Immature natural killer cell (primary cell): ENCODE measurements around the gene SERPING1. TPM values are rescaled to one million over a fixed set of nuclear protein-coding genes. Genes with fewer than 3 reads are reported as not detected.

ENCODE experiments used
- DNase-seq, 3 donors: peaks; one replicate each; pipeline ENCODE4 v3.0.0; 2022; ENCODE audit warnings: mixed read lengths in 1 of 3
- H3K27ac Mint-ChIP-seq, 6 donors: one replicate each; pipeline ENCODE4 v1.8.0; 2020; ENCODE audit warnings: mixed read lengths in 6 of 6, mild to moderate bottlenecking in 5 of 6, inconsistent platforms in 4 of 6, moderate library complexity in 3 of 6
- H3K27me3 Mint-ChIP-seq, 3 donors: one replicate each; pipeline ENCODE4 v1.8.0; 2020 to 2021; ENCODE audit warnings: low read depth in 3 of 3, mild to moderate bottlenecking in 3 of 3, mixed read lengths in 3 of 3, moderate library complexity in 3 of 3, inconsistent platforms in 1 of 3
- H3K36me3 Mint-ChIP-seq, 3 donors: one replicate each; pipeline ENCODE4 v1.8.0; 2020; ENCODE audit warnings: mixed read lengths in 3 of 3, inconsistent platforms in 2 of 3, mild to moderate bottlenecking in 2 of 3
- H3K4me1 Mint-ChIP-seq, 2 donors: one replicate each; pipeline ENCODE4 v1.8.0; 2020; ENCODE audit warnings: inconsistent platforms in 2 of 2, mild to moderate bottlenecking in 2 of 2, mixed read lengths in 2 of 2, moderate library complexity in 1 of 2
- H3K4me3 Mint-ChIP-seq, 5 donors: one replicate each; pipeline ENCODE4 v1.8.0; 2020; ENCODE audit warnings: mild to moderate bottlenecking in 5 of 5, mixed read lengths in 5 of 5, inconsistent platforms in 3 of 5, moderate library complexity in 3 of 5
- H3K9me3 Mint-ChIP-seq, 6 donors: one replicate each; pipeline ENCODE4 v1.8.0; 2020; ENCODE audit warnings: mild to moderate bottlenecking in 6 of 6, mixed read lengths in 6 of 6, inconsistent platforms in 4 of 6, moderate library complexity in 3 of 6
- polyA plus RNA-seq, 3 donors: library from polyadenylated mRNA; unstranded; fragments of 300-500 nt; fragmentation: Illumina TruSeq; gene quantifications; one replicate each; pipeline ENCODE4 v1.2.3, GENCODE V29; 2021

The SERPING1 gene
- polyA plus RNA-seq, 3 donors from 2014 or later = 0.71 TPM; not detected in 2

GRCh38 chr11:57568330-57568766 is 29.1 kb upstream of the SERPING1 start:
- Mint-ChIP-seq H3K4me1 (peaks cover 40 to 47% of the 10 kb centered on the region in 2 donors), H3K36me3 (peaks cover 0 to 4% (median 0%) of the 10 kb centered on the region in 3 donors), H3K27ac (peak overlapping the region; percentile 96 to 99 (median 98)), H3K4me3 (peak overlapping the region; percentile 98 to 100 (median 99)), H3K9me3 (no peaks in the 10 kb centered on the region), H3K27me3 (peaks cover 4 to 9% (median 4%) of the 10 kb centered on the region in 3 donors)
- DNase-seq = peak; percentile 80 to 85 (median 82)

- H3K4me3 Mint-ChIP-seq = no peak overlapping the region
- H3K27me3 Mint-ChIP-seq = peaks cover 2 to 9% (median 7%) of the 10 kb centered on the region in 3 donors
- no peak overlapping the region for H3K27ac Mint-ChIP-seq
- H3K9me3 Mint-ChIP-seq = no peaks in the 10 kb centered on the region
- DNase-seq = no peak
- H3K4me1 Mint-ChIP-seq = peaks cover 12 to 14% of the 10 kb centered on the region in 2 donors
- no peaks in the 10 kb centered on the region for H3K36me3 Mint-ChIP-seq
Measured at GRCh38 chr11:57571606-57572005, 25.9 kb upstream of the SERPING1 start.

- H3K27me3 Mint-ChIP-seq = peaks cover 0 to 3% (median 0%) of the 10 kb centered on the region in 3 donors
- H3K4me1 Mint-ChIP-seq = no peaks in the 10 kb centered on the region
- no peak overlapping the region for H3K4me3 Mint-ChIP-seq
- no peaks in the 10 kb centered on the region for H3K36me3 Mint-ChIP-seq
- no peak for DNase-seq
- H3K27ac Mint-ChIP-seq = no peak overlapping the region
- no peaks in the 10 kb centered on the region for H3K9me3 Mint-ChIP-seq
Measured at GRCh38 chr11:57574061-57574460, 23.4 kb upstream of the SERPING1 start.

- no peaks in the 10 kb centered on the region for H3K36me3 Mint-ChIP-seq
- H3K4me1 Mint-ChIP-seq = peaks cover 0 to 15% of the 10 kb centered on the region in 2 donors
- no peak overlapping the region for H3K4me3 Mint-ChIP-seq
- no peak for DNase-seq
- H3K27me3 Mint-ChIP-seq = peaks cover 0 to 2% (median 0%) of the 10 kb centered on the region in 3 donors
- no peak overlapping the region for H3K27ac Mint-ChIP-seq
- no peaks in the 10 kb centered on the region for H3K9me3 Mint-ChIP-seq
Measured at GRCh38 chr11:57584341-57584740, 13.1 kb upstream of the SERPING1 start.

GRCh38 chr11:57585301-57585700 is 12.2 kb upstream of the SERPING1 start:
- Mint-ChIP-seq H3K4me3 (no peak overlapping the region), H3K27ac (no peak overlapping the region), H3K36me3 (no peaks in the 10 kb centered on the region), H3K27me3 (peaks cover 0 to 2% (median 0%) of the 10 kb centered on the region in 3 donors), H3K9me3 (no peaks in the 10 kb centered on the region), H3K4me1 (peaks cover 0 to 15% of the 10 kb centered on the region in 2 donors)
- DNase-seq = no peak

GRCh38 chr11:57586711-57587245 is 10.7 kb upstream of the SERPING1 start:
- H3K27me3 Mint-ChIP-seq = peaks cover 0 to 6% (median 0%) of the 10 kb centered on the region in 3 donors
- DNase-seq = no peak
- H3K4me3 Mint-ChIP-seq = no peak overlapping the region
- H3K9me3 Mint-ChIP-seq = no peaks in the 10 kb centered on the region
- H3K4me1 Mint-ChIP-seq = peaks cover 0 to 15% of the 10 kb centered on the region in 2 donors
- no peaks in the 10 kb centered on the region for H3K36me3 Mint-ChIP-seq
- no peak overlapping the region for H3K27ac Mint-ChIP-seq

GRCh38 chr11:57588046-57588710 is 9.3 kb upstream of the SERPING1 start:
- DNase-seq = no peak
- H3K36me3 Mint-ChIP-seq = no peaks in the 10 kb centered on the region
- no peaks in the 10 kb centered on the region for H3K9me3 Mint-ChIP-seq
- peaks cover 0 to 15% of the 10 kb centered on the region in 2 donors for H3K4me1 Mint-ChIP-seq
- H3K4me3 Mint-ChIP-seq = no peak overlapping the region
- peaks cover 0 to 7% (median 4%) of the 10 kb centered on the region in 3 donors for H3K27me3 Mint-ChIP-seq
- no peak overlapping the region for H3K27ac Mint-ChIP-seq

- Mint-ChIP-seq H3K36me3 (no peaks in the 10 kb centered on the region), H3K4me3 (no peak overlapping the region), H3K9me3 (no peaks in the 10 kb centered on the region), H3K4me1 (no peaks in the 10 kb centered on the region), H3K27me3 (peaks cover 5 to 10% (median 9%) of the 10 kb centered on the region in 3 donors), H3K27ac (no peak overlapping the region)
- no peak for DNase-seq
Measured at GRCh38 chr11:57596266-57596885, 1.1 kb upstream of the SERPING1 start.

- H3K9me3 Mint-ChIP-seq = peaks cover 0 to 1% (median 0%) of the 10 kb centered on the region in 6 donors
- no peaks in the 10 kb centered on the region for H3K36me3 Mint-ChIP-seq
- peaks cover 5 to 9% (median 6%) of the 10 kb centered on the region in 3 donors for H3K27me3 Mint-ChIP-seq
- peak overlapping the region in 1 of 5 donors; percentile 30 for H3K4me3 Mint-ChIP-seq
- H3K4me1 Mint-ChIP-seq = no peaks in the 10 kb centered on the region
- no peak overlapping the region for H3K27ac Mint-ChIP-seq
- no peak for DNase-seq
Measured at GRCh38 chr11:57597916-57598830, 688 bp downstream of the SERPING1 start.

GRCh38 chr11:57598831-57599155 is 1.3 kb downstream of the SERPING1 start:
- H3K4me1 Mint-ChIP-seq = peaks cover 0 to 2% of the 10 kb centered on the region in 2 donors
- no peaks in the 10 kb centered on the region for H3K36me3 Mint-ChIP-seq
- peaks cover 0 to 1% (median 0%) of the 10 kb centered on the region in 6 donors for H3K9me3 Mint-ChIP-seq
- H3K27ac Mint-ChIP-seq = no peak overlapping the region
- H3K27me3 Mint-ChIP-seq = peaks cover 5 to 8% (median 6%) of the 10 kb centered on the region in 3 donors
- no peak for DNase-seq
- no peak overlapping the region for H3K4me3 Mint-ChIP-seq

GRCh38 chr11:57599381-57599780 is 1.9 kb downstream of the SERPING1 start:
- Mint-ChIP-seq H3K4me3 (no peak overlapping the region), H3K36me3 (no peaks in the 10 kb centered on the region), H3K27me3 (peaks cover 4 to 8% (median 5%) of the 10 kb centered on the region in 3 donors), H3K9me3 (peaks cover 0 to 1% (median 0%) of the 10 kb centered on the region in 6 donors), H3K27ac (no peak overlapping the region), H3K4me1 (peaks cover 2 to 7% of the 10 kb centered on the region in 2 donors)
- DNase-seq = no peak

GRCh38 chr11:57601297-57601696 is 3.8 kb downstream of the SERPING1 start:
- no peak overlapping the region for H3K4me3 Mint-ChIP-seq
- peaks cover 4 to 11% (median 5%) of the 10 kb centered on the region in 3 donors for H3K27me3 Mint-ChIP-seq
- peaks cover 9 to 14% of the 10 kb centered on the region in 2 donors for H3K4me1 Mint-ChIP-seq
- H3K9me3 Mint-ChIP-seq = peaks cover 0 to 1% (median 0%) of the 10 kb centered on the region in 6 donors
- no peak overlapping the region for H3K27ac Mint-ChIP-seq
- no peak for DNase-seq
- no peaks in the 10 kb centered on the region for H3K36me3 Mint-ChIP-seq

GRCh38 chr11:57604296-57605027 is 7.0 kb downstream of the SERPING1 start:
- Mint-ChIP-seq H3K36me3 (no peaks in the 10 kb centered on the region), H3K4me3 (peak overlapping the region in 3 of 5 donors; percentile 21 to 66 (median 35)), H3K27ac (peak overlapping the region in 2 of 6 donors; percentile 20 to 52), H3K9me3 (peaks cover 0 to 1% (median 0%) of the 10 kb centered on the region in 6 donors), H3K27me3 (peaks cover 0 to 6% (median 2%) of the 10 kb centered on the region in 3 donors), H3K4me1 (peaks cover 9 to 14% of the 10 kb centered on the region in 2 donors)
- DNase-seq = peak in 2 of 3 donors; percentile 7 to 12
